Left lung (tissue), 10 donors: ENCODE results near the gene VPS13A. TPM values are rescaled to one million over a fixed set of nuclear protein-coding genes. Genes with fewer than 3 reads are reported as not detected.

Source experiments
- ATAC-seq: fragments of 200-7000 bp; cut with Tn5 transposase; one replicate; pipeline ENCODE4 v1.9.1; 2020; ENCODE audit warnings: moderate library complexity
- DNase-seq, 4 donors: peaks; one replicate each; pipeline ENCODE4 v3.0.0-alpha.2; 2013 to 2020
- H3K27ac ChIP-seq, 2 donors: fragments of 200-600 bp; sonication (generic) in 1 of 2; one replicate each; pipeline versions ENCODE4 v1.5.0 to v1.8.0; 2020 to 2021
- H3K27me3 ChIP-seq, 2 donors: fragments of 200-600 bp; sonication (generic) in 1 of 2; one replicate each; pipeline versions ENCODE4 v1.5.0 to v1.8.0; 2020 to 2021
- H3K36me3 ChIP-seq, 2 donors: fragments of 200-600 bp; sonication (generic) in 1 of 2; one replicate each; pipeline versions ENCODE4 v1.5.0 to v1.8.0; 2020 to 2021
- H3K4me1 ChIP-seq, 2 donors: fragments of 200-600 bp; one replicate each; pipeline ENCODE4 v1.8.0; 2021
- H3K4me3 ChIP-seq, 2 donors: fragments of 200-600 bp; sonication (generic) in 1 of 2; one replicate each; pipeline versions ENCODE4 v1.5.0 to v1.8.0; 2020 to 2021; ENCODE audit warnings: mild to moderate bottlenecking in 1 of 2
- H3K9me3 ChIP-seq, 2 donors: fragments of 200-600 bp; sonication (generic) in 1 of 2; one replicate each; pipeline versions ENCODE4 v1.5.0 to v1.8.0; 2020 to 2021
- CTCF ChIP-seq, 2 donors: fragments of 200-600 bp; sonication (generic) in 1 of 2; IDR thresholded peaks; one replicate each; pipeline versions ENCODE4 v1.5.0 to v1.8.0; 2021; ENCODE audit warnings: antibody characterized with exemption in 2 of 2
- intact Hi-C, 2 donors: fragments of 100-400 bp; cut with DNase I; formaldehyde crosslinking; loops; one replicate each; pipeline versions ENCODE4 v1.11.2 to v1.14.2; 2022
- polyA plus RNA-seq, 6 donors: library from polyadenylated mRNA; unstranded; fragments of 120-200 nt; gene quantifications; one replicate each; pipeline ENCODE4 v1.2.1, GENCODE V29; 2013; ENCODE audit not compliant: insufficient read length in 6 of 6
- total RNA-seq, 2 donors: library from RNA; stranded (reverse); fragmentation: NEBNext Ultra II Directional; extraction: Animal tissue kit (Norgen Biotek cat#: 25700); gene quantifications; one replicate each; pipeline ENCODE4 v1.2.1, GENCODE V29; 2021
- donor health status: DM: no; HTN: yes; CAD: no.
- donor health status: DM: no; HTN: no; CAD: no.

VPS13A gene
- total and polyA plus RNA-seq, 8 donors = 19.7 to 36.1 (median 28.7) TPM

- no peaks in the 10 kb centered on the region for H3K4me1 ChIP-seq
- H3K36me3 ChIP-seq = peaks cover 0 to 33% of the 10 kb centered on the region in 2 donors
- H3K9me3 ChIP-seq = no peaks in the 10 kb centered on the region
- no peak overlapping the region for H3K4me3 ChIP-seq
- no peak for DNase-seq
- TF ChIP-seq CTCF (IDR thresholded peaks at IDR 0.05) = no peak
- no peak for ATAC-seq
- no peaks in the 10 kb centered on the region for H3K27me3 ChIP-seq
- H3K27ac ChIP-seq = no peak overlapping the region
- intact Hi-C loops = no loop called here
Measured at GRCh38 chr9:77224746-77225312, 47.5 kb downstream of the VPS13A start.

GRCh38 chr9:77236693-77237092 is 59.4 kb downstream of the VPS13A start:
- no peak overlapping the region for H3K27ac ChIP-seq
- peaks cover 0 to 7% of the 10 kb centered on the region in 2 donors for H3K36me3 ChIP-seq
- no peak overlapping the region for H3K4me3 ChIP-seq
- intact Hi-C loops = no loop called here
- DNase-seq (no peak), ATAC-seq (no peak)
- H3K9me3 ChIP-seq = no peaks in the 10 kb centered on the region
- TF ChIP-seq CTCF (IDR thresholded peaks at IDR 0.05) = no peak
- H3K4me1 ChIP-seq = no peaks in the 10 kb centered on the region
- H3K27me3 ChIP-seq = no peaks in the 10 kb centered on the region

DNA sequence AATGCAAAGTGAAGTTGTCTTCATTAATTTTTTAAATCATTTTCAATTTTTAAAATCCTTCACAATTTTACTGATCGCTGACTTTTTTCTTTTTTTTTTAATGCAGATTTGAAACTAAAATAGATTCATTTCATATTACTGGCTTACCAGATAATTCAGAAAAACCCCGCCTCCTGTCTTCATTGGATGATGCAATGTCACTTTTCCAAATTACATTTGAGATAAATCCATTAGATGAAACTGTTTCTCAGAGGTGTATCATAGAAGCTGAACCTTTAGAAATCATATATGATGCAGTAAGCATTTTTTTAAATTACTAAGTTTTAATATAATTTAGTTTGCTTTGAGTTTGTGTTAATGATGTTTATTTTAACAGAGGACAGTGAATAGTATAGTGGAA is 60.6 kb downstream of the VPS13A start:
- no peak for DNase-seq
- H3K4me3 ChIP-seq = no peak overlapping the region
- H3K4me1 ChIP-seq = no peaks in the 10 kb centered on the region
- intact Hi-C loops = no loop called here
- H3K27ac ChIP-seq = no peak overlapping the region
- TF ChIP-seq CTCF (IDR thresholded peaks at IDR 0.05) = no peak
- no peak for ATAC-seq
- H3K27me3 ChIP-seq = no peaks in the 10 kb centered on the region
- H3K9me3 ChIP-seq = no peaks in the 10 kb centered on the region
- H3K36me3 ChIP-seq = peaks cover 0 to 11% of the 10 kb centered on the region in 2 donors

GRCh38 chr9:77251050-77251449 is 73.7 kb downstream of the VPS13A start:
- no peak overlapping the region for H3K4me3 ChIP-seq
- no peaks in the 10 kb centered on the region for H3K4me1 ChIP-seq
- no peak overlapping the region for H3K27ac ChIP-seq
- intact Hi-C loops = no loop called here
- ATAC-seq (no peak), DNase-seq (no peak)
- H3K27me3 ChIP-seq = no peaks in the 10 kb centered on the region
- H3K36me3 ChIP-seq = peaks cover 0 to 7% of the 10 kb centered on the region in 2 donors
- no peaks in the 10 kb centered on the region for H3K9me3 ChIP-seq
- TF ChIP-seq CTCF (IDR thresholded peaks at IDR 0.05) = no peak

- no peak for ATAC-seq
- Histone ChIP-seq H3K9me3 (no peaks in the 10 kb centered on the region), H3K4me1 (no peaks in the 10 kb centered on the region), H3K27me3 (no peaks in the 10 kb centered on the region), H3K36me3 (peaks cover 0 to 26% of the 10 kb centered on the region in 2 donors), H3K4me3 (no peak overlapping the region), H3K27ac (no peak overlapping the region)
- no peak for DNase-seq
- intact Hi-C loops = no loop called here
- no peak for TF ChIP-seq CTCF (IDR thresholded peaks at IDR 0.05)
Measured at GRCh38 chr9:77257275-77257674, 79.9 kb downstream of the VPS13A start.
